Activated B cell treated with CpG ODN at 0.5 μM for 24 hours (primary cell): ENCODE measurements around the gene OPRD1. TPM values are rescaled to one million over a fixed set of nuclear protein-coding genes. Genes with fewer than 3 reads are reported as not detected.

Experiments
- ATAC-seq: fragments of 200-7000 bp; cut with Tn5 transposase; one replicate; pipeline ENCODE4 v1.10.0; 2021; ENCODE audit warnings: low read depth, mild to moderate bottlenecking, moderate library complexity
- CTCF ChIA-PET: fragments of 350-600 bp; sonication (Branson Sonifier 250); formaldehyde crosslinking; loops from one replicate; lab custom pipeline; 2021; ENCODE audit warnings: antibody characterized with exemption; lab: Charles Lee
- POLR2A ChIA-PET: fragments of 350-600 bp; sonication (Branson Sonifier 250); formaldehyde crosslinking; loops from one replicate; lab custom pipeline; 2021; ENCODE audit warnings: antibody characterized with exemption; lab: Charles Lee
- DNase-seq: peaks from one replicate; pipeline ENCODE4 v3.0.0; 2022
- H3K27ac Mint-ChIP-seq: one replicate; pipeline ENCODE4 v1.8.0; 2020; ENCODE audit warnings: mixed read lengths
- H3K27me3 Mint-ChIP-seq: one replicate; pipeline ENCODE4 v1.8.0; 2021; ENCODE audit warnings: mixed read lengths
- H3K36me3 Mint-ChIP-seq: one replicate; pipeline ENCODE4 v1.8.0; 2021; ENCODE audit warnings: low read depth, mixed read lengths
- H3K4me1 Mint-ChIP-seq: one replicate; pipeline ENCODE4 v1.8.0; 2021; ENCODE audit warnings: mixed read lengths
- H3K4me3 Mint-ChIP-seq: one replicate; pipeline ENCODE4 v1.8.0; 2020; ENCODE audit warnings: mild to moderate bottlenecking, mixed read lengths
- H3K9me3 Mint-ChIP-seq: one replicate; pipeline ENCODE4 v1.8.0; 2020; ENCODE audit warnings: mixed read lengths
- intact Hi-C: fragments of 100-400 bp; cut with micrococcal nuclease; formaldehyde crosslinking; loops from one replicate; pipeline ENCODE4 v1.15.1; 2024
- total RNA-seq: library from RNA; stranded (reverse); gene quantifications from 2 replicates; pipeline ENCODE4 v1.2.3, GENCODE V29; 2022
- TF ChIP-seq, protein P1 (sequence below): fragments of 200-600 bp; IDR thresholded peaks from one replicate; pipeline ENCODE4 v1.8.0; 2022; ENCODE audit warnings: antibody characterized with exemption, mild to moderate bottlenecking

The OPRD1 gene
- total RNA-seq, 1 donor from 2014 or later, result not detected

DNA sequence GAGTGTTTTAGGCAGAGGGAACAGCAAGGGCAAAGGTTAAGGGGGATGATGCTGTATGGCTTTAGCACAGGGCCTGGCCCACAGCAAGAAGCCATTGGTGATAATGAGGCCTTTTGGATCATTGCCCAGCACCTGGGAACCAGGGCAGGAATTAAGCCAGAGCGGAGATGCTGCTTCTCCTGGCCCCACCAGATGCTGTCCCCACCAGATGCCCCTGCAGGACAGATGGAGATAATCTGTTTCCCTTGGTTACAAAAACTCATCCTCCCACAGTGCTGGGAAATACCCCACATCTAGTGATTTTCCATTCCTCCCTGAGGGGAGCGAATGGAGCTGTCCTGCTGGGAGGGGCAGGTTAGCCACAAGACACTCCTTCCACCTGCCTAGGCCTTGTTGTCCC lies 18.8 kb downstream of the OPRD1 start:
- no peaks in the 10 kb centered on the region for H3K4me1 Mint-ChIP-seq
- ChIA-PET POLR2A (no interaction called here), CTCF (no interaction called here)
- H3K27me3 Mint-ChIP-seq, result peaks cover 4% of the 10 kb centered on the region
- no peaks in the 10 kb centered on the region for H3K36me3 Mint-ChIP-seq
- TF ChIP-seq, protein P1, sequence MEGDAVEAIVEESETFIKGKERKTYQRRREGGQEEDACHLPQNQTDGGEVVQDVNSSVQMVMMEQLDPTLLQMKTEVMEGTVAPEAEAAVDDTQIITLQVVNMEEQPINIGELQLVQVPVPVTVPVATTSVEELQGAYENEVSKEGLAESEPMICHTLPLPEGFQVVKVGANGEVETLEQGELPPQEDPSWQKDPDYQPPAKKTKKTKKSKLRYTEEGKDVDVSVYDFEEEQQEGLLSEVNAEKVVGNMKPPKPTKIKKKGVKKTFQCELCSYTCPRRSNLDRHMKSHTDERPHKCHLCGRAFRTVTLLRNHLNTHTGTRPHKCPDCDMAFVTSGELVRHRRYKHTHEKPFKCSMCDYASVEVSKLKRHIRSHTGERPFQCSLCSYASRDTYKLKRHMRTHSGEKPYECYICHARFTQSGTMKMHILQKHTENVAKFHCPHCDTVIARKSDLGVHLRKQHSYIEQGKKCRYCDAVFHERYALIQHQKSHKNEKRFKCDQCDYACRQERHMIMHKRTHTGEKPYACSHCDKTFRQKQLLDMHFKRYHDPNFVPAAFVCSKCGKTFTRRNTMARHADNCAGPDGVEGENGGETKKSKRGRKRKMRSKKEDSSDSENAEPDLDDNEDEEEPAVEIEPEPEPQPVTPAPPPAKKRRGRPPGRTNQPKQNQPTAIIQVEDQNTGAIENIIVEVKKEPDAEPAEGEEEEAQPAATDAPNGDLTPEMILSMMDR, result no peak
- H3K4me3 Mint-ChIP-seq, result no peak overlapping the region
- H3K9me3 Mint-ChIP-seq, result peaks cover under 1% of the 10 kb centered on the region
- H3K27ac Mint-ChIP-seq, result no peak overlapping the region
- no peak for ATAC-seq
- intact Hi-C loops, result no loop called here
- DNase-seq, result no peak

DNA sequence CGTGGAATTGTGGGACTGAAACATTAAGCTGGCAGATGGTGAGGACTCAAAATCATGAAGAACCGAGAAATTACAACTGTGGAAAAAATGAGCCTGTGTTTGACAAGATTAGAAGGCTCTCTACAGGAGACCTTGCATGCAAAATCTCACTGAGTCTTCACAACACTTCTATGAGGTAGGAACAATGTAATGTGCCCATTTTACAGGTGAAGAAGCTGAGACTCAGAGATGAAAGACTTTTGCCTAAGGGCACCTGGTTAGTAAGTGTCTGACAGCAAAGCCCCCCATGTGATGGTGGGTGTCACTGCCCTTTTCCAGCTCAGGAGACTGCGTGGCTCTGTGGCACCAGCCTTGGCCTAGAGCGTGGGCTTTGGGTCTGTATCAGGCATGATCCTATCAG lies 21.0 kb downstream of the OPRD1 start:
- no peak for ATAC-seq
- Mint-ChIP-seq H3K27ac (no peak overlapping the region), H3K27me3 (peaks cover 5% of the 10 kb centered on the region), H3K4me3 (no peak overlapping the region), H3K36me3 (no peaks in the 10 kb centered on the region), H3K4me1 (no peaks in the 10 kb centered on the region), H3K9me3 (no peaks in the 10 kb centered on the region)
- CTCF ChIA-PET, result no interaction called here
- no peak for DNase-seq
- intact Hi-C loops, result no loop called here
- TF ChIP-seq, protein P1, result no peak
- POLR2A ChIA-PET, result no interaction called here

DNA sequence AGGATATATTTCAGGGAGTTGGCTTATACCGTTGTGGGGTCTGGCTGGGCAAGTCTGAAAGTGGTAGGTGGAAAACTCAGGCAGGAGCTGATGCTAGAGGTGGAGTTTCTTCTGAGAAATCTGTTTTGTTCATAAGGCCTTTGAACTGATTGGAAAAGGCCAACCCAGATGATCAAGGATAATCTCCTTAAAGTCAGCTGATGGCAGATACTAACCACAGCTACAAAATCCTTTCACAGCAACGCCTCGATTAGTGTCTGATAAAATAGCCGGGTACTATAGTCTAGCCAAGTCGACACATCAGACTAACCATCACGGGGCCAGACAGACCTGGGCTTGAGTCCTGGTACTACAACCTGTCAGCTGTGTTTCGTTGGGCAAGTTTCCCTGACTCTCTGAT lies 21.4 kb downstream of the OPRD1 start:
- DNase-seq, result no peak
- ATAC-seq, result no peak
- intact Hi-C loops, result no loop called here
- Mint-ChIP-seq H3K4me1 (no peaks in the 10 kb centered on the region), H3K36me3 (no peaks in the 10 kb centered on the region), H3K27me3 (peaks cover 5% of the 10 kb centered on the region), H3K4me3 (no peak overlapping the region), H3K9me3 (no peaks in the 10 kb centered on the region), H3K27ac (no peak overlapping the region)
- TF ChIP-seq, protein P1, result no peak
- CTCF ChIA-PET, result no interaction called here
- POLR2A ChIA-PET, result no interaction called here

DNA sequence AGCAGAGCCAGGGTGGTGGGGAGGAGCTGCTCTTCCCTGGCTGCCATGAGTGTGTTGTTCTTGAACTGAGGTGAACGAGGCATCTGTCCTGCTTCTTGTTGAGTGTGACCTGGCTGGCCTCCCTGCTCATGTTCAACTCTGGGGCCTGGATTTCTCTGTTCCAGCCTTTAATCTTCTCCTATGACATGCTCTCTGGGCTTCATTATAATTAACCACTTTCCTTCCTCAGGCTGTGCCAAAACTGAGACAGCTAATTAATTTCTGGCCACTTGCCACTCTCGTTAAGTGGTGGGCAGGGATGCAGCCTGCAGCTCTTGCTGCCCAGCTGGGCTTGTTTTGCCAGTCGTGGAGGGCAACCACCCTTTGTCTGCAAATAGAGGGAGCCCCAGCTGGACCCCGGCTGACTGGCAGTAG lies 23.3 kb downstream of the OPRD1 start:
- DNase-seq (no peak), ATAC-seq (no peak)
- CTCF ChIA-PET, result no interaction called here
- Mint-ChIP-seq H3K4me1 (no peaks in the 10 kb centered on the region), H3K4me3 (no peak overlapping the region), H3K36me3 (no peaks in the 10 kb centered on the region), H3K9me3 (no peaks in the 10 kb centered on the region), H3K27ac (no peak overlapping the region), H3K27me3 (peaks cover 5% of the 10 kb centered on the region)
- POLR2A ChIA-PET, result no interaction called here
- intact Hi-C loops, result no loop called here
- TF ChIP-seq, protein P1, result no peak

DNA sequence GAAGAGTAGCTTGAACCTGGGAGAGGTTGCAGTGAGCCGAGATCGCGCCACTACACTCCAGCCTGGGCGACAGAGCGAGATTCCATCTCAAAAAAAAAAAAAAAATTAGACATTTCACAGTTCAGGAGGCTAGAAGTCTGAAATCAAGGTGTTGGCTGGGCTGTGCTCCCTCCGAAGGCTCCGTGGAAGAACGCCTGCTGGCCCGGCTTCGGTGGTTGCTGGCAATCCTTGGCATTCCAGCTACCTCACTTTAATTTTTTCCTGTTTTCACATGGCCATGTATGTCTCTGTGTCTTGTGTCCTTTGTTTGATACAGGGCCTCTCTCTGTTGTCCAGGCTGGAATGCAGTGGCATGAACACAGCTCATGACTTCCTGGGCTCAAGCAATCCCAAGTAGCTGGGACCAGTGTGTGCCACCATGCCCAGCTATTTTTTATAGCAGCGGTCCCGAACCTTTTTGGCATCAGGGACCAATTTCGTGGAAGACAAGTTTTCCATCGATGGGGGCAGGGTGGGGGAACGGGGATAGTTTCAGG lies 24.5 kb downstream of the OPRD1 start:
- H3K9me3 Mint-ChIP-seq, result no peaks in the 10 kb centered on the region
- TF ChIP-seq, protein P1, result no peak
- peaks cover 5% of the 10 kb centered on the region for H3K27me3 Mint-ChIP-seq
- H3K4me1 Mint-ChIP-seq, result no peaks in the 10 kb centered on the region
- ChIA-PET CTCF (no interaction called here), POLR2A (no interaction called here)
- no peak overlapping the region for H3K4me3 Mint-ChIP-seq
- H3K36me3 Mint-ChIP-seq, result no peaks in the 10 kb centered on the region
- intact Hi-C loops, result no loop called here
- ATAC-seq (no peak), DNase-seq (no peak)
- no peak overlapping the region for H3K27ac Mint-ChIP-seq
